Type B pancreatic cell (in vitro differentiated cells): ENCODE measurements around the gene TP53I13. TPM values are rescaled to one million over a fixed set of nuclear protein-coding genes. Genes with fewer than 3 reads are reported as not detected.

Experiments used
- DNase-seq: peaks from one replicate; pipeline ENCODE4 v3.0.0; 2021; ENCODE audit warnings: mixed read lengths; ENCODE audit not compliant: unreplicated experiment; ENCODE audit errors: extremely low spot score
- H3K27ac Mint-ChIP-seq: 2 replicates; pipeline ENCODE4 v1.8.0; 2021; ENCODE audit warnings: mild to moderate bottlenecking, mixed read lengths
- H3K27me3 Mint-ChIP-seq: 2 replicates; pipeline ENCODE4 v1.8.0; 2021; ENCODE audit warnings: mixed read lengths
- H3K36me3 Mint-ChIP-seq: 2 replicates; pipeline ENCODE4 v1.8.0; 2021; ENCODE audit warnings: mixed read lengths
- H3K4me1 Mint-ChIP-seq: one replicate; pipeline ENCODE4 v1.8.0; 2021; ENCODE audit warnings: mixed read lengths; ENCODE audit not compliant: unreplicated experiment
- H3K4me3 Mint-ChIP-seq: 2 replicates; pipeline ENCODE4 v1.8.0; 2021; ENCODE audit warnings: mild to moderate bottlenecking, mixed read lengths
- H3K9me3 Mint-ChIP-seq: 2 replicates; pipeline ENCODE4 v1.8.0; 2021; ENCODE audit warnings: mixed read lengths
- total RNA-seq: library from RNA; stranded (reverse); gene quantifications from 2 replicates; pipeline ENCODE4 v1.2.1, GENCODE V29; 2021; ENCODE audit warnings: low replicate concordance
- TF ChIP-seq, protein P1 (sequence below): fragments of 200-600 bp; sonication (generic); conservative IDR thresholded peaks from 2 replicates; pipeline ENCODE4 v1.5.0; 2021; ENCODE audit warnings: antibody characterized with exemption, mild to moderate bottlenecking

The TP53I13 gene
- total RNA-seq, 1 donor from 2014 or later, result 50.3 TPM

DNA sequence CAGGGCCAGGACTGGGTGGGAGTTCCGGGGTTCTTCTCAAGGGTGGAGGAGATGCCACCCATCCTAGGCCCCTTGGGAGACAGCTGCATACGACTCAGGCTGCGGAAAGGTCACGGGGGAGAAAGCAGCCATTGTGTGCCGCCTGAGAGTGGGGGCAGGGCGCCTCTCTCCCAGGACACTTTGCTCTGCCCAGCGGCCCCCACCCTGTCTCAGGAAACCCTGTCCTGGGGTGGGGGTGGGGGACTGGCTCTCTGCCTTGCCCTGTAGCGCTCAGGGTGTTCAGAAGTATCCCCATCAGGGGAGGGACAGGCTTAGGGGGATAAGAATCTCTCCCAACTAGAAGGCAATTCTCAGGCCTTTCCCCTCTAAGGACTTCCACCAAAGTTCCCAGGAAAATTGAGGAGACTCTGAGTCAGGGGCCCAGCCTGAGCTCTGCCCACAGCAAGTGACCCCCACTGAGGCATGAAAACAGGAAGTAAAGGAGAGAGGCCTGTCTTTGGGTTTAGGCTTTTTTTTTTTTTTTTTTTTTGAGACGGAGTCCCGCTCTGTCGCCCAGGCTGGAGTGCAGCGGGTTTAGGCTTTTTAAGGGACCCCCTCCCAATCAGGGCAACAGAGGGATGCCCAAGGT lies 16.1 kb downstream of the TP53I13 start:
- H3K9me3 Mint-ChIP-seq, result no peaks in the 10 kb centered on the region
- no peak for DNase-seq

DNA sequence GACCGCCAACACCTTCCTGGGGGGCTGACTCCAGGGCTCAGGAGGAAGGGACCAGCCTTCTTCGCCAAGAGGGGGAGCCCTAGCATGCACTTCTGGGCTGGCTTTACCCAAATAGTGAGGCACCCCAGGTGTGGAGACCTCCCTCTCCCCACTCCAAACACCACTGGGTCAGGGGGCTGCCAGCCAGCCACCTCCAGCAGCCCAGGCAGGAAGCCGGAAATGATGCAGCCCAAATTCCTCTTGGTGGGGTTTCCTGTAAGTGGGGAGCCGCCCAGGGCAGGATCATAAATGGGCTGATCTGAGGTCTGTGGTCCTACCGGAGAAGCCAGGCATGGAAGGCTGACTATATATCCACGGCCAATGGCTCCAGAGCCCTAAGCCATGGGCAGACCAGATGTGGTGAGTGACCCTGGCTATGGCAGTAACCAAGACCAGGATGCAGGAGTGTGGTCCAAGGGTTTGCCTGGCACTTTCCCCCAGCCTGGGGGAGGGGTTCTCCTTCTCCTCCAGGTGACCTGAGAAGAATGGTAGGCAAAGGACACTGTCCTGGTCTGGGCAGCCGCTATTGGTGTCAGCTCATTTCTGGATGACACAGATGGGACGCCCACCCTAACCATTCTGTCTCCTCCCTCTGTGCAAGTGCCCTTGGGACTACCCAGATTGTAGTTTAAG lies 16.7 kb downstream of the TP53I13 start:
- no peak for DNase-seq
- no peaks in the 10 kb centered on the region for H3K9me3 Mint-ChIP-seq
- H3K36me3 Mint-ChIP-seq, result peaks cover 3% of the 10 kb centered on the region
- peaks cover 16% of the 10 kb centered on the region for H3K4me1 Mint-ChIP-seq
- no peak overlapping the region for H3K27ac Mint-ChIP-seq
- TF ChIP-seq, protein P1, sequence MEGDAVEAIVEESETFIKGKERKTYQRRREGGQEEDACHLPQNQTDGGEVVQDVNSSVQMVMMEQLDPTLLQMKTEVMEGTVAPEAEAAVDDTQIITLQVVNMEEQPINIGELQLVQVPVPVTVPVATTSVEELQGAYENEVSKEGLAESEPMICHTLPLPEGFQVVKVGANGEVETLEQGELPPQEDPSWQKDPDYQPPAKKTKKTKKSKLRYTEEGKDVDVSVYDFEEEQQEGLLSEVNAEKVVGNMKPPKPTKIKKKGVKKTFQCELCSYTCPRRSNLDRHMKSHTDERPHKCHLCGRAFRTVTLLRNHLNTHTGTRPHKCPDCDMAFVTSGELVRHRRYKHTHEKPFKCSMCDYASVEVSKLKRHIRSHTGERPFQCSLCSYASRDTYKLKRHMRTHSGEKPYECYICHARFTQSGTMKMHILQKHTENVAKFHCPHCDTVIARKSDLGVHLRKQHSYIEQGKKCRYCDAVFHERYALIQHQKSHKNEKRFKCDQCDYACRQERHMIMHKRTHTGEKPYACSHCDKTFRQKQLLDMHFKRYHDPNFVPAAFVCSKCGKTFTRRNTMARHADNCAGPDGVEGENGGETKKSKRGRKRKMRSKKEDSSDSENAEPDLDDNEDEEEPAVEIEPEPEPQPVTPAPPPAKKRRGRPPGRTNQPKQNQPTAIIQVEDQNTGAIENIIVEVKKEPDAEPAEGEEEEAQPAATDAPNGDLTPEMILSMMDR, result peak; percentile 23
- H3K4me3 Mint-ChIP-seq, result no peak overlapping the region
- no peaks in the 10 kb centered on the region for H3K27me3 Mint-ChIP-seq

More for the DNA sequence above, 16.1 kb downstream of the TP53I13 start:
- no peak overlapping the region for H3K4me3 Mint-ChIP-seq
- H3K27me3 Mint-ChIP-seq, result no peaks in the 10 kb centered on the region
- TF ChIP-seq, protein P1, result no peak
- H3K27ac Mint-ChIP-seq, result no peak overlapping the region
- H3K36me3 Mint-ChIP-seq, result peaks cover 8% of the 10 kb centered on the region
- H3K4me1 Mint-ChIP-seq, result peaks cover 18% of the 10 kb centered on the region

DNA sequence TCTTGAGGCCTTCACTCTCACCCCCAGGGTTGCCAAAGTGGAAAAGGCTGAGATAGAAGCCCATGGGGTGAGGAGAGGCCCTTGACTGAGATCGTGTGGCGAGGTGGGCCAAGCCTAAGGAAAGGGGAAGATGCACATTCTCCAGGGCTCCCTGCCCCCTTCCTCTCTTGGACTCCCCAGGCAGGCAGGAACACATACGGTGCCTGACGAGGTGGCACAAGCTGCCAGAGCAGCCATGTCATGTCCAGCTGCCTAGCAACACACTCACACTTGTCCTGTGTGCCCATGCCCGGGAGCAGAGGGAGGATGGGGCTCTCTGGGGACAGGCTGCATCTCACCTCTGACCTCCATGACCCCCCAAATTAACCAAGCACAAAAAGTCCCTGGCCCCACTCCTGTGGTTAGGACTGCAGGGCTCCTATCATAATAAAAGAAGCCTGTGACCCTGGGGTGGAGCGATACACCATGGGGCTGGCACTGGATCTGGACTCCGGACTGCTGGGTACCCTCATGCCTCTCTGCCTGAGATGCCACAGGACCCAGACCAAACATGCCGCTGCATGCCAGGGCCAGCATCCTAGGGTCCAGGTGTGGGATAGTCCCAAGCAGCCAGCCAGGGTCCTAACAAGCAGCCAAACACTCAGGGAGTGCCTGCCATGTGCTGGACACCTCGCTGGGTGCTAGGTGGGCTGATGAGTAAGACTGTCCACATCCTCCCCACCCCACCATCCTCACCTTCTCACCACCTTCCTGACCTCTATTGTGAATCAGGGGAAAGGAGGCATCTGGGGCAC lies 18.4 kb downstream of the TP53I13 start:
- Mint-ChIP-seq H3K9me3 (no peaks in the 10 kb centered on the region), H3K27ac (no peak overlapping the region), H3K36me3 (no peaks in the 10 kb centered on the region), H3K4me1 (peaks cover 24% of the 10 kb centered on the region), H3K4me3 (peak overlapping the region; percentile 92), H3K27me3 (no peaks in the 10 kb centered on the region)
- TF ChIP-seq, protein P1, result no peak
- no peak for DNase-seq

DNA sequence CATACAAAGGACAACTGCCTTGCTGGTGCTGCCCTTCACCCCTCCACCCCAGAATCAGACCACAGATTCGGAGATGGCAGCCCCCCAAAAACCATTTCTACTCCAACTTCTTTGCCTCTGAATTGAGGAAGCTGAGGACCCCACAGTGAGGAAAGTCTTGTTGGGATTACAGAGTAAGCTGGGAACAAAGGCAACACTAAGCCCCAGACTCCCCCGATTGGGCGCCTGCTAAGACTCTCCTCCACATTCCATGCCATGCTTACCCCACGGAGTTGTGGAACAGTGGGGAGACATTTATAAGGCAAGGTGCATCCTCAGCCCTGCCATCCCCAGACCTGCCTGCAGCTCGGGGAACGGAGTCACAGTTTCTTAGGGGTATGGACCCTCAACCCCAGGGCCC lies 19.1 kb downstream of the TP53I13 start:
- DNase-seq, result no peak
- no peaks in the 10 kb centered on the region for H3K27me3 Mint-ChIP-seq
- TF ChIP-seq, protein P1, result no peak
- H3K4me3 Mint-ChIP-seq, result peak overlapping the region; percentile 92
- no peak overlapping the region for H3K27ac Mint-ChIP-seq
- H3K4me1 Mint-ChIP-seq, result peaks cover 31% of the 10 kb centered on the region
- no peaks in the 10 kb centered on the region for H3K9me3 Mint-ChIP-seq
- H3K36me3 Mint-ChIP-seq, result no peaks in the 10 kb centered on the region

DNA sequence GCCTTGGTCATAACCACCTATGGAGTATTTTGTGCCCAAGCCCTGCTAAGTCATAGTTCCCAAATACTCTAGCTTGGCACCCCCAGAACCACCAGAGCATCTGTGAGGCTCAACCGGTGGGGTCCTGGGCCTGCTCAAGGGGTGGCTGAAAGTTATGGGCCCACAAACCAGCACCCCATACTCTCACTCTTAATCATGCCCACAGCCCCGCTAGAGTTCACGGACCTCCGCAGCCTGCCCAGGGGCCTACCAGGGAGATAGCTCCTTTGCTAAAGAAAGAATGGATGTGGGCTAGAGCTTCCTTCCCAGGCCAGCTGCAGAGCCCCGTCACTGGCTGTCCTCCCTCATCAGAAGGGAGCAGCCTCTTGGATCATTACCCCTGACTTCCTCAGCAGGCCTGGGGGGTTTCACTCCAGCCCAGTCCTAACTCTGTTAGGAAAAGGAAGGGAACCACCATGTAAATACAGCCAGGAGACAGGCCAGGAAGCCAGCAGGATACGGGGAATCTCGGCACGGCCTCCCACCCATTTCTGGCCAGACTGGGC lies 19.6 kb downstream of the TP53I13 start:
- peak overlapping the region; percentile 78 for H3K27ac Mint-ChIP-seq
- peaks cover 31% of the 10 kb centered on the region for H3K4me1 Mint-ChIP-seq
- peak overlapping the region; percentile 92 for H3K4me3 Mint-ChIP-seq
- no peaks in the 10 kb centered on the region for H3K27me3 Mint-ChIP-seq
- H3K36me3 Mint-ChIP-seq, result no peaks in the 10 kb centered on the region
- TF ChIP-seq, protein P1, result no peak
- DNase-seq, result no peak
- no peaks in the 10 kb centered on the region for H3K9me3 Mint-ChIP-seq
